Stimulated activated CD4-positive, alpha-beta T cell treated with anti-CD3 and anti-CD28 coated beads, Interleukin-1b, Interleukin-23, amount 100 ng/mL, for 4 hours (primary cell): ENCODE results near the gene PCDH9.
"Not testable (repeated sequence)": the region's sequence is repeated elsewhere in the genome, so short reads cannot be mapped to it uniquely, and the experiment has no call there.

ENCODE experiments used
- DNase-seq, 2 donors: peaks; one replicate each; pipeline ENCODE4 v3.0.0-alpha.2; 2020; ENCODE audit warnings: low read depth in 2 of 2

PCDH9 gene

GRCh38 chr13:66915596-66916185, 314.4 kb downstream of the PCDH9 start:
- no peak for DNase-seq

GRCh38 chr13:66914155-66914554, 316.0 kb downstream of the PCDH9 start:
- DNase-seq, result no peak

DNA sequence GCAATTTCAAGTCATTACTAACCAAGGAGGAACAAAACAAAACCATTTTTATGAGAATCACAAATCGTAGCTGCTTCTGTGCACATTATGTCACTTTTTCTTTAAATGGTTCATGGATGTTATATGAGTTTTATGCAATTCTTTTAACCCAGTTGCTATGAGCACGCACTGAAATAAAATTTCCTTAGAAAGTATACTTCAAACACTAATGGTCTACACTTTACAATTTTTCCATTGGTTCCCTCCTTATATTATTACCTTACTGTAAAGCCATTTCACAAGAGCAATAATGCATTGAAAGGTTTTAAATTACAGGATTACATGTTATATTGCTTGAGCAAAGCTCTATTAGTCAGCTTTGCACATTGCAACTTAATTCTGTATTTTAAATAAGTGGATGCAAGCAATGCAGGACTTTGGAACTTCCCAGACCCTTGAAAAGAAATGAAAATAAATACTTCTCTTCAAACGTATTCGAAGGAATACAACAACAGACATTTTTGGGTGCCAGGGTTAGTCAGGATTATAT, 318.7 kb downstream of the PCDH9 start:
- no peak for DNase-seq

DNA sequence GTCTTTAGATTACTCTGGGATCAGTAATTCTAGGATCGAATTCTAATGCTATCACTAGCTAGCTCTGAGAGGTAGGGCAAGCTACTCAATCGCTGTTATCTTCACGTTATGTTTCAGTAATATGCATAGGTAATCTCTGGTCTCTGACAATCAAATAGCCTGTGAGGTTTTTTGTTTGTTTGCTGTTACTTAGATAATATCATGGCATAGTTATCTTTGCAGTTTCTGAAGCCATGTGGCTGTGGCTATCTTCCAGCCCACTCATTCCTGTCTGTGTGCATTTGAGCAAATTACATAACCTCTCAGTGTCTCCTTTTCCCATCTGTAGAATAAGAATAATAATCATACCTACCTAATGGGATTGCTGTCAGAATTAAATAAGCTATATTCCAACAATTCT, 330.2 kb downstream of the PCDH9 start:
- DNase-seq, result no peak

DNA sequence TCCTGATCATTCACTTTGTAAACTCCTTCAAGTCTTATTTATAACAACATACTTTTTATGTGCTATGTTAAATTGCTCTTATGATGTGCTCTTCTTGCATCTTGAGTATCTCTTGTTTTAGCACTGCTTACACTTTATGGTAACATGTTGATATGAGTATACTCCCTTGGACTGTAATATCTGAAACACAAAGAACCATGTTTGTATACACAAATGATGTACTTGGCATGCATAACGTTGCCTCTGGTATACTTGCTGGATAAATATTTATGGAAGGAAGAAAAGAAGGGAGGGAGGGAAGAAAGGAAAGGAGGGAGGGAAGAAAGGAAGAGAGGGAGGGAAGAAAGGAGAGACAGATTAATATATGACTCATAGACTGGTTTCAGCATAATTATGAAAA, 333.2 kb downstream of the PCDH9 start:
- DNase-seq, result no peak

GRCh38 chr13:66895780-66896179, 334.4 kb downstream of the PCDH9 start:
- DNase-seq, result no peak

DNA sequence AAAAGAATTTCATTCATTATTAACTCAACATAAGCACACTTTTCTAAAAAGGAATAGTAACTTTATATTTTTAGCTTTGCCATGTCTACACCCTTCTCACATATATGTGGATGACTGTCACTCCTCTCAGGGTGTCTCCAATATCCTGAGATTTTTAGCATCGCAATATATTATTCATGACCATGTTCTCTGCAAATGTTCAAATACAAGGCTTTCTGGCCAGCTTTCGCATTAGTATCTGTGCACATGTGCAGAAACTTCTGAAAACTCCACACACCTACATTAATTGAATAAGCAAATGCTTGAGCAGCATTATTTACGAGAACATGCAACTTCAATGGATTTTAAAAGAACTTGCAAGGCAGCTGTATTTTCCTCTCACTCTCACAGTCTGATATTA, 334.8 kb downstream of the PCDH9 start:
- DNase-seq, result no peak

DNA sequence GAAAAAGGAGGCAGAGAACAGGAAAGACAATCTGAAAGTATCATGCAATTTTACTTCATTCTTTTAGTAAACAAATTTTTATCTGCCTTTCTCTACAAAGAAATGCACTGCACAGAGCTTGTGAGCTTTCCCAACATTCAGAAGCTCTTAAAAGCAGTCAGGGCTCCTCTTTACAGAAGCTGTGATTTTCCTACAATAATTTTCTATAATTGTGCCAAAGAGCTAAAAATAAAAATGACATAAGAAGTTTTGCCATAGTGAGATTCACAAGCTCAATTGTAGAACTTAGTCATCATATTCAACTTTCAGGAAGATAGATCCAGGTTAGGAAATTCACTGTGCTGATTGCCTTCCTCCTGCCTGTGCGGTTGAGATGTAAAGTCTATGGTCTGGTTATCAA, 341.4 kb downstream of the PCDH9 start:
- no peak for DNase-seq

DNA sequence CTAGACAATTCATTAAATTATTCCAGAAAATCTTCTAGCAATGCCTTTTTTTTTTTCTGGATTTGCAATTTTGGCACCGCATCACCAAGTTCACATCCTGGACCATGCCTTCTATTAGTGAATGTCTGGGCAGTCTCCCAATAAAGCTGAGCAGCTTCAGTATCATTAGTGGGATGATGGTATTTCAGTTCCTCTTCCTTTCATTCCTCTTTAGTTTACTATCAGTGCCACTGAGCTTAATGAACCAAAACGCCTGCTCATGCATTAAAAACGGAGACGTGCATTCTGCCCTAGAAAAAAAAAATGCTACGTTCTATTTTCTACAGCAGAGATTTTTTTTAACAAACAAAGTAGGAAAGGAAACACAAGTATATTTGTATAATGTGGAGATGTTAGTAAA, 343.0 kb downstream of the PCDH9 start:
- DNase-seq, result no peak

DNA sequence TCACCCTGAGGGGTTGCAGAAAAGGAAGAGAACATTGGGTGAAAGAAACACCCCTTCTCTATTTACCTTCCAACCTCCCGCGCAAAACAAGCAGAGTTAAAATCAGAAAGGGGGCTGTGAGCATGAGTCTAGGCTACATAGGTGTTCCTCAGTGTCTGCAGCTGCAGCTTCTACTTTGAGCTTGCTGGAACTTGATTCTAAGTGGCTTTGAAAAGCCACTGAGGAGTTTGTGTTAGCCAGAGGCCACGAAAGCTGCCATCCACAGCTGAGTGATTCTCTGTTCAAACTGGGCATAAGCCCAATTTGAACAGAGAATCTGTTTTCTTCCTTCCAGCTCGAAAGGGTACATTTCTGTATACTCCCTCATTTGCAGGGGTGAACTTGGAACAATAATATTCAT, 343.9 kb downstream of the PCDH9 start:
- no peak for DNase-seq

GRCh38 chr13:66881170-66881569, 349.0 kb downstream of the PCDH9 start:
- DNase-seq, result not testable (repeated sequence)

GRCh38 chr13:66879988-66880387, 350.1 kb downstream of the PCDH9 start:
- DNase-seq, result no peak

GRCh38 chr13:66875264-66875663, 354.9 kb downstream of the PCDH9 start:
- DNase-seq, result no peak

DNA sequence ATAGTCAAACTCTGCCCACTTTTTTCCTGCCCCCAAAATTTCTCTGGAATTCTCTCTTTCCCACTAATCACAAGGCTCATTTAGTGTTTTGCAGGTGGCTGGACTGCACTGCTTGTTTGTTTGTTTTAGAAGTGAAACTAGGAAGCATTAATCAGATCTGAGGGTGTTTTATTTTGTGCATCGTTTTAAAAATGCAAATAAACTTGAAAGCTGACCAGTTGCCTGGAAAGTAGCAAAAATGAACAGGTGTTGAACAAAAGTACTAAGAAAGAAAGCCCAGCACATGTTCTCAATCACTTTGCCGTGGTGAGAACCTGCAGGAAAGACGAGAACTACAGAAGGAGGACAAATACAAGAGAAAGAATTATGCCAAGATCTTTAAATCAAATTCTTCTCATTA, 365.5 kb downstream of the PCDH9 start:
- no peak for DNase-seq

DNA sequence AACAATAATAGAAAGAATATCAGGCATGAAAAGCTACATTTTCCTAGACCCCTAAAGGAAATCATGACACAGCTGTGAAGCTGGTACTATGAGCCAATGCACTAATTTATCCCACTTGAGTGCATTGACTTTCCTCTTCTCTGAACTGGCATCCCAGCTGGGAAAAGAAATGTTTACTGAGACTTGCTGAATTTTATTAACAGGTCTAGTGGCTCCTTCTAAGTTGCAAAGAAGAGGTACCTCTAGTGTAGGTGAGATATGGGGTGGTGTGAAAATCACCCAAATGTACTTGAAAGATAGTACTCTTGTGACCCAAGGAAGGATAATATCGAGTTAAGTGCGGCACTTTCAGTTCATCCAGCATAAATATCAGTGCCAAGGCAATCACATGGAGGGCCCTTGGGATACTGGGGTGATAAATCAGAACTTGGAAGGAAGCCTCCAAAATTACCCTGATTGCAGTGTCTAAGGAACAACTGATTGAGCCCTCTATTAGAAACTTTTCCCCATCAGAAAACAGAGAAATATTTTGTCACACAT, 369.2 kb downstream of the PCDH9 start:
- no peak for DNase-seq

GRCh38 chr13:66859934-66860877, 369.9 kb downstream of the PCDH9 start:
- DNase-seq, result no peak

GRCh38 chr13:66859078-66859477, 371.1 kb downstream of the PCDH9 start:
- DNase-seq, result no peak

DNA sequence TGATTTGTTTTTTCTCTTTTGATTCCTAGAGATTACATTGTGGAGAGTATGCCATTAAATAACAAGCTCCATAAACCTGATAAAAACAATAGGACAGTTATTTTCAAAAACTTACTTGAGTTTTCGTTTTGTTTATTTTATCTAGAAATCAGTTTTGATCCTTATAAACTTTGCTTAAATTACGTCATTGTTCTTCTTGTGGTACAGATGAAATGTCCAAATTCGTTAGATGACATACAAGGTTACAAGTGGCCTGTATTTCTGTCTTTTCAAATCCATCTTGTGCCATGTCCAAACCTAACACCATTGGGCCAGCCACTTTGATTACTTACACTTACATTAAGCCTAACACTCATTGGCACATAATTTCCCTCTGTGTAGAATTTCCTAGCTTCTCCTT, 372.0 kb downstream of the PCDH9 start:
- DNase-seq, result no peak

DNA sequence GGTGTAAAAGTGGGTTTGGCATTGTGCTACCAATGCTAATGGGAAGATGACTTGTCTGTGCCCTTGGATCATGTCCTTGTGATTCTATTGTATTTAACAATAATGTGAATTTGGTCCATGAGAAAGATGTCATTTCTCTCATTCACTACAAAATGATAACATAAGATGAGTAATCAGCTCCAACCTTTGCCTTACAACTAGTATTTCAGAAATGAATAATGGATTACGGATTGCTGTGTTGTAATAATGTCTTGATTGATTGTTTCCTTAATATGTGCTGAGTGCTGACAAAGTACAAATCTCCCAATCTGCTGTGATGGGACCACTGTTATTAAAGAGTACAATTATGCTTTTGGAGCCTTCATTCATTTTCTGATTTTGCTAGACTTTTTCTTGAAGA, 375.0 kb downstream of the PCDH9 start:
- no peak for DNase-seq

GRCh38 chr13:66853564-66853963, 376.6 kb downstream of the PCDH9 start:
- DNase-seq, result no peak

- DNase-seq, result no peak
Observed at GRCh38 chr13:66849706-66850105, 380.4 kb downstream of the PCDH9 start.

GRCh38 chr13:66847541-66847940, 382.6 kb downstream of the PCDH9 start:
- DNase-seq, result no peak

DNA sequence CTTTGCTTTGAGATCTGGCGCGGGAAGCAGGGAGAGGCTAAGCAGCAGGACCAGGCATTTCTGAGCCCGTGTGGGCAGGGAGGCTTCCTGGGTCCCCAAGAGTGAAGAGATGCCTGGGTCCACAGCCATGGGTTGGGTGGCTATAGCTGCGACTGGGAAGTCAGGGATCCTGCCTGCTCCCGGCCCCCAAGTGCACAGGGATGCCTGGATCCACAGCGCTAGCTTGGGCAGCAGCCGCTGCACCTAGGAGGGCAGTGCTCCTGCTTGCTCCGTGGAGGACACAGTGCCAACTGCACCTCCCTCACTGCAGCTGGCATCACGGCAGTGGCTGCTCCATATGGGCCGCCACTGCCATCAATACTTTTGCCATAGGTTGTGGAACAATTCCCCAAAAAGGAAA, 384.7 kb downstream of the PCDH9 start:
- DNase-seq, result no peak
